Upper lobe of right lung (tissue), 1 donor: Measurements from ENCODE around the gene HOXD9. TPM values are rescaled to one million over a fixed set of nuclear protein-coding genes. Genes with fewer than 3 reads are reported as not detected.

ENCODE experiments used
- ATAC-seq: fragments of 200-7000 bp; cut with Tn5 transposase; one replicate; pipeline ENCODE4 v1.9.1; 2020; ENCODE audit warnings: mild to moderate bottlenecking, moderate library complexity
- DNase-seq: peaks from one replicate; pipeline ENCODE4 v3.0.0-alpha.2; 2020
- H3K27ac ChIP-seq: fragments of 200-600 bp; one replicate; pipeline ENCODE4 v1.8.0; 2022
- H3K27me3 ChIP-seq: fragments of 200-600 bp; one replicate; pipeline ENCODE4 v1.8.0; 2022; ENCODE audit warnings: mild to moderate bottlenecking
- H3K36me3 ChIP-seq: fragments of 200-600 bp; one replicate; pipeline ENCODE4 v1.8.0; 2022
- H3K4me1 ChIP-seq: fragments of 200-600 bp; one replicate; pipeline ENCODE4 v1.8.0; 2022
- H3K4me3 ChIP-seq: fragments of 200-600 bp; one replicate; pipeline ENCODE4 v1.8.0; 2022; ENCODE audit warnings: mild to moderate bottlenecking
- H3K9me3 ChIP-seq: fragments of 200-600 bp; one replicate; pipeline ENCODE4 v1.8.0; 2022
- CTCF ChIP-seq: fragments of 200-600 bp; IDR thresholded peaks from one replicate; pipeline ENCODE4 v1.8.0; 2022; ENCODE audit warnings: antibody characterized with exemption
- intact Hi-C: fragments of 100-400 bp; cut with DNase I; formaldehyde crosslinking; loops from one replicate; pipeline ENCODE4 v1.11.0; 2022
- total RNA-seq: library from RNA; stranded (reverse); fragmentation: NEBNext Ultra II Directional; extraction: Animal tissue kit (Norgen Biotek cat#: 25700); gene quantifications from one replicate; pipeline ENCODE4 v1.2.1, GENCODE V29; 2021
- donor health status: DM: no; HTN: yes; CAD: no; lungs with severe emphysema.

The HOXD9 gene
- total RNA-seq, 1 donor from 2014 or later = 1.6 TPM

DNA sequence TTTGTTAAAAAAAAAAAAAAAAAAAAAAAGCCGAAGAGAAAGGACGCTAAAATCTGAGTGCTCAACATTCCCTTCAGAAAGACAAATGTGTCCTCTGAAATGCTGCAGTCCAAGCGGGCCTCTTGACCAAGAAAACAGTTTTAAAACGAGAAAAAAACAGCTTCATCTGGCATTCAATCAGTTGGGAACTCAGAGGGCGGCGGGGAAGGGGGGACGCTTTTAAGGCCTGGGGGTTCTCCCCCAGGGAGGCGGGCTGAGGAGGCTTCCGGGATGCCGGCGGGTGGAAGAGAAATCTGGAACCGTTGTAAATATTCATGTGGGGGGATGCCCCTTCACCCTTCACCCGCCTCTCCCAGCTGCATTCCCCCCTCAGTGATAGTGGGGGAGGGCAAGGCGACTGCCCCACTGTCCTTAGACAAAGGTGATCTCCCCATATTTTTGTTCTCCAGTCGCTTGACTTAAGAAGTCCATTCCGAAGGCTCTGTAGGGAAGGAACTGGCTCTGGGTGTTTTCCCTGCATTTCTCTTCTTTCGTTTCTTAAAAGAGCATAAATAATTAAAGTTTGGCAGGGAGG lies 18.7 kb upstream of the HOXD9 start:
- DNase-seq = no peak
- Histone ChIP-seq H3K27ac (no peak overlapping the region), H3K9me3 (no peaks in the 10 kb centered on the region), H3K27me3 (peaks cover 98% of the 10 kb centered on the region), H3K4me1 (no peaks in the 10 kb centered on the region), H3K4me3 (no peak overlapping the region), H3K36me3 (no peaks in the 10 kb centered on the region)
- TF ChIP-seq CTCF = no peak
- intact Hi-C loops = no loop called here
- no peak for ATAC-seq

GRCh38 chr2:176104316-176105077 lies 18.0 kb upstream of the HOXD9 start:
- no peak for TF ChIP-seq CTCF
- Histone ChIP-seq H3K4me1 (no peaks in the 10 kb centered on the region), H3K36me3 (no peaks in the 10 kb centered on the region), H3K4me3 (no peak overlapping the region), H3K9me3 (no peaks in the 10 kb centered on the region), H3K27ac (no peak overlapping the region), H3K27me3 (peaks cover 98% of the 10 kb centered on the region)
- intact Hi-C loops = no loop called here
- DNase-seq (no peak), ATAC-seq (no peak)

DNA sequence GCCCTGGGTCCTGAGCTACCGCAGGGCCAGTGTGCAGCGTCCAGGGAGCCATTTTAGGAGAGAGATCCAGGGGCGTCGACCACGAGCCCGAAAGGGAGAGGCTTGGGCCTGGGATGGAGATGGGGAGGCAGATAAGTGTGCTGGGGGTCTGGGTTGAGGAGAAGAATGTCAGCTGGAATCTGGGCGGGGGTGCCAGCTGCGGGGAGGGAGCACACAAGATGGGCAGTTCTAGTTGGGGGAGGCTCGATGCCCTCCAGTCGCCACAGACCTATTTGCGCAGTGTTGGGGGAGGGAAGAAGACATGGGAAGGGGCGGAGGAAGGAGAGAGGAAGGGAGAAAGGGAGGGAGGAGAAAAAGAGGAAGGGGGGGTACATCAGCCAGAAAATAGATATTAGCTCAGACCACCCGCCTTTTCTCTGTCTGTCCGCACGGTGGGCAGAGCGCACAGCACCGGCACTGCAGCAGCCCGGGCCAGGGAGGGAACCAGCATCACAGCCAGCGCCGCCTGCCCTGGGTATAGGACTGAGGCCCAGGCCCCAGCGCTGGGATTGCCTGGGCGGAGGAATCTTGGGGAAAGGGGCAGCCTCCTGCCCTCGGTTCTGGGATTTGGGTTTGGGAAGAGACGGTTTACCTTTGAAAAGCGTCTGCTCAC lies 17.3 kb upstream of the HOXD9 start:
- DNase-seq = no peak
- intact Hi-C loops = no loop called here
- Histone ChIP-seq H3K27ac (no peak overlapping the region), H3K4me1 (no peaks in the 10 kb centered on the region), H3K36me3 (no peaks in the 10 kb centered on the region), H3K4me3 (no peak overlapping the region), H3K27me3 (peaks cover 98% of the 10 kb centered on the region), H3K9me3 (no peaks in the 10 kb centered on the region)
- TF ChIP-seq CTCF = no peak
- ATAC-seq = no peak

DNA sequence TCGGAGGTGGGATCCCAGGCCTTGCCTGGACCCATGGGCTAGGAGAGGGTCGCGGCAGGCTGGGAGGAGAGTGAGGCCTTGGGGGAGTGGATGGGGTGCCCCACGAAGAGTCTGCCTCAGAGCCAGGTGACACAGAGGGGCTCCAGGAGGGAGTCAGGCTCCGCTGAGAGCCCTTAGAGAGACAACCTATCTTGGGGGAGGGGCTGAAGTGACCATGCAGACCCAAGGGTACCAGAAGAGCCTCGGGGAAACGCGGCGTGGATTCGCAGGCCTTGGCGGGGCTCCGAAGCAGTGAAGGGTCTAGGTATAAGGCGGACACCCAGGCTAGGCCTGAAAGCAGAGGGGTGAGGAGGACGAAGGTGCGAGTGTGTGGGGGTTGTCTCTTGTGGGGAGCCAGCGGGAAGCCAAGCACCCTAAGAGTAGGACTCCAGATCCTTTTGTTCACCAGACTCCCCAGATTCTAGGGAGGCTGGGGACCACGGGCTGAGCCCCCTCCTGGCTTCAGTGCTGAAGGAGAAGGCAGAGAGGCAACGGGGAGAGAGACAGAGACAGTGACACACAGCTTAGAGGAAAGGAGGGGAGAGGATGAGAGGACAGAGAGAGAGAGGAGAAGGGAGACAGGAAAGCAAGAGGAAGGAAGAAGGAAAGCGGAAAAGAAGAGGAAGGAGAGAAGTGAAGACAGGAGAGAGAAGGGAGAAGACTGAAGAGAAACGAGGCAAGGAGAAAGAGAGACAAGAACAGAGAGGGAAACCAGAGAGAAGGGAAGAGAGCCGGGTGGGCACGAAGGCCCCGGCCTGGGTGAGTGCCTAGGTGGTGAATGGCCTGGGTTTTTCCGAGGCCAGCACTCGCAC lies 16.6 kb upstream of the HOXD9 start:
- peaks cover 98% of the 10 kb centered on the region for H3K27me3 ChIP-seq
- intact Hi-C loops = no loop called here

More for the DNA sequence above, 16.6 kb upstream of the HOXD9 start:
- no peak overlapping the region for H3K27ac ChIP-seq
- ATAC-seq (no peak), DNase-seq (no peak)
- no peaks in the 10 kb centered on the region for H3K9me3 ChIP-seq
- no peaks in the 10 kb centered on the region for H3K36me3 ChIP-seq
- no peak for TF ChIP-seq CTCF
- no peak overlapping the region for H3K4me3 ChIP-seq
- H3K4me1 ChIP-seq = no peaks in the 10 kb centered on the region
